H1 (cell line): ENCODE data around the gene HIVEP3.

ENCODE experiments used
- ATF3 ChIP-seq: IDR thresholded peaks from 2 replicates; pipeline ENCODE4 v1.6.1; 2011; ENCODE audit warnings: low read depth, mild to moderate bottlenecking, low read length; ENCODE audit not compliant: insufficient read depth
- BRCA1 ChIP-seq: IDR thresholded peaks from 2 replicates; pipeline ENCODE4 v1.6.1; 2012; ENCODE audit warnings: low read depth, low read length, improper control_type of control experiment
- CTCF ChIP-seq, 3 experiments: IDR thresholded peaks; 1 replicate in 2 of 3; 2 replicates in 1 of 3; pipeline versions ENCODE4 v1.5.1 to v1.6.1; 2011; ENCODE audit warnings: low read length in 3 of 3, mild to moderate bottlenecking in 3 of 3, inconsistent platforms in 2 of 3, low read depth in 1 of 3, moderate library complexity in 1 of 3; ENCODE audit not compliant: insufficient read depth in 1 of 3; ENCODE audit errors: control extremely low read depth in 1 of 3
- EP300 ChIP-seq, 2 experiments: IDR thresholded peaks; 1 replicate in 1 of 2; 2 replicates in 1 of 2; pipeline ENCODE4 v1.6.1; 2011 to 2012; ENCODE audit warnings: low read depth in 2 of 2, low read length in 2 of 2, mild to moderate bottlenecking in 2 of 2, borderline replicate concordance in 1 of 2, inconsistent platforms in 1 of 2, moderate library complexity in 1 of 2
- GABPA ChIP-seq: IDR thresholded peaks from 2 replicates; pipeline ENCODE4 v1.6.1; 2011; ENCODE audit warnings: mild to moderate bottlenecking, low read length, moderate library complexity, borderline replicate concordance; ENCODE audit not compliant: insufficient read depth
- JUN ChIP-seq: IDR thresholded peaks from 2 replicates; pipeline ENCODE4 v1.6.1; 2011; ENCODE audit warnings: low read depth, mild to moderate bottlenecking, improper control_type of control experiment, low read length
- MAX ChIP-seq: IDR thresholded peaks from 2 replicates; pipeline ENCODE4 v1.6.1; 2012; ENCODE audit warnings: inconsistent platforms
- POLR2A ChIP-seq, 2 experiments: IDR thresholded peaks; 1 replicate in 1 of 2; 2 replicates in 1 of 2; pipeline ENCODE4 v1.6.1; 2011; ENCODE audit warnings: low read depth in 2 of 2, low read length in 2 of 2, mild to moderate bottlenecking in 2 of 2; ENCODE audit errors: control extremely low read depth in 1 of 2
- POLR2AphosphoS5 ChIP-seq: IDR thresholded peaks from 2 replicates; pipeline ENCODE4 v1.6.1; 2011; ENCODE audit warnings: low read depth, low read length

GRCh38 chr1:41626616-41627375 lies 291.9 kb downstream of the HIVEP3 start:
- TF ChIP-seq CTCF (IDR thresholded peaks at IDR 0.05; ENCODE audit: control extremely low read depth in 1 of 3, insufficient read depth in 1 of 3, low read depth in 1 of 3, low read length in 3 of 3) (no peak), JUN (no peak), MAX (no peak), POLR2AphosphoS5 (no peak), EP300 (IDR thresholded peaks at IDR 0.05; ENCODE audit: borderline replicate concordance in 1 of 2, low read depth in 2 of 2, low read length in 2 of 2) (no peak), POLR2A (IDR thresholded peaks at IDR 0.05; ENCODE audit: control extremely low read depth in 1 of 2, low read depth in 2 of 2, low read length in 2 of 2) (no peak), ATF3 (no peak), GABPA (no peak), BRCA1 (no peak)
